ENCODE measurements around the gene MSANTD3. TPM values are rescaled to one million over a fixed set of nuclear protein-coding genes. Genes with fewer than 3 reads are reported as not detected.

Gene MSANTD3
- total and polyA plus RNA-seq, 3 donors from 2014 or later = 11.5 to 24.9 (median 16.9) TPM

DNA sequence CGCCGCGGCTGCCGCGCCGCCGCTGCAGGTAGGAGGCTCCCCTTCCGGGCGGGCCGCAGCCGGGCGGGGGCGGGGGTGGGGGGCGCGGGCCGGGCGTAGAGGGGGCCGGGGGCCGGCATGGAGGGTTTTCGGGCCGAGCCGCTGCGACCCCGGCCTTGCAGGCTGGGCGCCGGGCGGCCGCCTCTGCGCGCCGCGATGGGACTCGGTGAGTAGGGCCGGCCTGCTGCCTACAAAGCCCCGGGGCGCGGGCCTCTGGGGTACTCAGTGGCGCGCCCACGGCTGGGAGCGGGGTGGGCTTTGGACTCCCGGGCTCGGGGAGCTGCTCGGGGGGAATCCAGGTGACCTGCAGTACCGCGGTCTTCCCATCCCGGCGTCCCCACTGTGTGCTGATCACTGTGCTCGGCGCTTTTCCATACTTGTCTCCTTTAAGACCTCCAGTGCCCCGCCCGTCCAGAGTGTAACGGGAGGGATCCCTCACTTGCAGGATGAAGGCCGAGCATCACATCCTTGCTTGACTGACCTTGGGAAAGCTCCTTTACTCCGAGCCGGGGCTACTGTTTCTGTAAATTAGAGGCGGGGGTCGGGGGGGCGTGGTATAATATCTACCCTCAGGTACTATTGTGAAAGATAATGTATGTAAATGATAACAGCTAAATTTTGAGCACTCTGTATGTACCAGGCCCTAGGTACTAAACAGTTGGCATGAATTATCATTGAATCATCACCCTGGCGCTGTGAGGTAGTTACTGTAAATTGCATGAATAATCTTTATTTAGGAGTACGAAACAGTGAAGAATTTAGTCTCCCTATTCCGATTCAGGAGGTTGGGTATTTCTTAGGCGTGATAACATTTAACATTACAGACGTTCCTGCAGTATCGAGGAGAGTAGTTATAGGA, 672 bp downstream of the MSANTD3 start:
- Histone ChIP-seq H3K4me3 (peak overlapping the region; percentile 81 to 84), H3K36me3 (ENCODE audit: low read depth, missing control alignments) (no peaks in the 10 kb centered on the region), H3K9me3 (no peaks in the 10 kb centered on the region), H3K4me1 (peaks cover 6% of the 10 kb centered on the region), H3K27ac (peak overlapping the region; percentile 72 to 90), H3K27me3 (no peaks in the 10 kb centered on the region)
- WGBS, 2 donors = 5 to 13% methylated on average over 12 to 37 of the region's 65 CpGs
- intact Hi-C loops (cut with DNase I; ENCODE audit: low total_unique reads) = no loop called here
- DNase-seq = peak; percentile 70
- no peak for TF ChIP-seq POLR2A (IDR thresholded peaks at IDR 0.05)
- TF ChIP-seq, protein P1, sequence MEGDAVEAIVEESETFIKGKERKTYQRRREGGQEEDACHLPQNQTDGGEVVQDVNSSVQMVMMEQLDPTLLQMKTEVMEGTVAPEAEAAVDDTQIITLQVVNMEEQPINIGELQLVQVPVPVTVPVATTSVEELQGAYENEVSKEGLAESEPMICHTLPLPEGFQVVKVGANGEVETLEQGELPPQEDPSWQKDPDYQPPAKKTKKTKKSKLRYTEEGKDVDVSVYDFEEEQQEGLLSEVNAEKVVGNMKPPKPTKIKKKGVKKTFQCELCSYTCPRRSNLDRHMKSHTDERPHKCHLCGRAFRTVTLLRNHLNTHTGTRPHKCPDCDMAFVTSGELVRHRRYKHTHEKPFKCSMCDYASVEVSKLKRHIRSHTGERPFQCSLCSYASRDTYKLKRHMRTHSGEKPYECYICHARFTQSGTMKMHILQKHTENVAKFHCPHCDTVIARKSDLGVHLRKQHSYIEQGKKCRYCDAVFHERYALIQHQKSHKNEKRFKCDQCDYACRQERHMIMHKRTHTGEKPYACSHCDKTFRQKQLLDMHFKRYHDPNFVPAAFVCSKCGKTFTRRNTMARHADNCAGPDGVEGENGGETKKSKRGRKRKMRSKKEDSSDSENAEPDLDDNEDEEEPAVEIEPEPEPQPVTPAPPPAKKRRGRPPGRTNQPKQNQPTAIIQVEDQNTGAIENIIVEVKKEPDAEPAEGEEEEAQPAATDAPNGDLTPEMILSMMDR (IDR thresholded peaks at IDR 0.05) = no peak

DNA sequence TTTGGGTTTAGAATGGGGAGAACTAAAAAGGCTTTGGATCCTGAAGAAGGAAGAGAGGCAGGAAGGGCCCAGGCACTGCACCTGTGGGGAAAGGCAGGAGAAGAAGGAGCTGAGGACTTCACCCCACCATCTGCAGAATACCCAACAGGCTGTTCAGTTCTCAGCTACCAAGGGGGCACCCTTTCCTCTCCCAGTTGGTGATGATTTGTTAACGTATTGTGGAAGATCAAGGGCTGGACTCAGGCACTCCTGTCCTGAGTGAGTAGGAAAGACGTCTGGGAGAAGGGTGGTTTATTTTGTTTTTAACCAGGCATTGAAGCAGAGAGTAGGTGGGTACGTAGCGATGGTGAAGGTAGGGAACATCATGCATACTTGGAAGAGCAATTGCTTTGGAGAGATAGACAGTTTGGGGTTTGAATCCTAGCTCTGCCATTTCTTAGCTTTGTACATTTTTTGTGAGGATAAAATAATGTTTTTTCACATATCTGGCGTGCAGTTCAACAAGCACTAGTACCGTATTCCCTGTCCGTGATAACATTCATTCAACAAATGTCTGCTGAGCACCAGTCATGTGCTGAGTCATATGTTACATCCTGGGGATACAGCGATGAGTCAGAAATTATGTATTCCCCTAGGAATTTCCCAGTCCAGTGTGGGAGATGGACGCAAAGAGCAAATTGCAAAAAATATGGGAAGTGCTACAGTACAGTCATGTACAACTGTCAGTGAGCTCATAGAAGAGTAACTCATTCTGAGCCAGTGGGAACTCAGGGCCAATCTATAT, 2.1 kb downstream of the MSANTD3 start:
- WGBS, 2 donors = 53 to 62% methylated on average over 9 of the region's 9 CpGs
- no peak overlapping the region for H3K27ac ChIP-seq
- no peaks in the 10 kb centered on the region for H3K36me3 ChIP-seq (ENCODE audit: low read depth, missing control alignments)
- TF ChIP-seq, protein P1 (IDR thresholded peaks at IDR 0.05) = no peak
- no peak for TF ChIP-seq POLR2A (IDR thresholded peaks at IDR 0.05)
- DNase-seq = peak; percentile 27
- peaks cover 6% of the 10 kb centered on the region for H3K4me1 ChIP-seq
- intact Hi-C loops (cut with DNase I; ENCODE audit: low total_unique reads) = no loop called here
- H3K4me3 ChIP-seq = no peak overlapping the region
- H3K27me3 ChIP-seq = no peaks in the 10 kb centered on the region
- no peaks in the 10 kb centered on the region for H3K9me3 ChIP-seq

DNA sequence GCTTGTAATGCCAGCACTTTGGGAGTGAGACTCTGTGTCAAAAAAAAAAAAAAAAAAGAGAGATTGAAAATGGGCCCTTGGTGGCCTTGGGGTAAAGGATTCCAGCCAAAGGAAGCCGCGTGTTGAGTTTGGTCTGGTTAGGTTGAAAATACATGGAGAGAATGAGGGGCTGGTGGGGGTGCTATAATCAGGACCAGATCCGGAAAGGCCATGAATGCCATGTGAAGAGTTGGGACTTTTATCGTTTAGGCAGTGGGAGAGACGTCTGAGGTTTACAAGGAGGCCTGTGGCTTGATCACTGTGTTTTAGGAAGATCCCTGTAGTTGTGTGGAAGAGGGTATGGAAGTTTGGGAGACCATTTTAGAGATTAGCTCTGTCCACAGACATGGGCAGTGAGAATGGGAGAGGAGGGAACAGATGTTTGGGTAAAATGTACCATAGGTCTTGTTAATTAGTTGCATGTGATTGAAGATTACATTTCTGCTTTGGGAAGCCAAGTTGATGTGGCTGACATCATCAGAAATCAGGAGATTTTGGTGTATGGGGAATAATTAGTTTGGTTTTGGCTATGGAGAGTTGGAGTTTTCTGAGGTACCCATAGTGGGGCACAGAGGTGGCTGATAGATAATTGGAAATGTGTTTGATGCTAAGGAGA, 3.5 kb downstream of the MSANTD3 start:
- Histone ChIP-seq H3K9me3 (no peaks in the 10 kb centered on the region), H3K36me3 (ENCODE audit: low read depth, missing control alignments) (no peaks in the 10 kb centered on the region), H3K27ac (no peak overlapping the region), H3K4me1 (peaks cover 6% of the 10 kb centered on the region), H3K27me3 (no peaks in the 10 kb centered on the region), H3K4me3 (no peak overlapping the region)
- WGBS, 2 donors = 90 to 96% methylated on average over 5 of the region's 5 CpGs
- no peak for TF ChIP-seq POLR2A (IDR thresholded peaks at IDR 0.05)
- TF ChIP-seq, protein P1 (IDR thresholded peaks at IDR 0.05) = no peak
- intact Hi-C loops (cut with DNase I; ENCODE audit: low total_unique reads) = no loop called here
- no peak for DNase-seq

GRCh38 chr9:100431886-100432285, 4.9 kb downstream of the MSANTD3 start:
- H3K4me3 ChIP-seq = no peak overlapping the region
- no peaks in the 10 kb centered on the region for H3K27me3 ChIP-seq
- intact Hi-C loops (cut with DNase I; ENCODE audit: low total_unique reads) = no loop called here
- no peak overlapping the region for H3K27ac ChIP-seq
- DNase-seq = no peak
- TF ChIP-seq, protein P1 (IDR thresholded peaks at IDR 0.05) = no peak
- TF ChIP-seq POLR2A (IDR thresholded peaks at IDR 0.05) = no peak
- no peaks in the 10 kb centered on the region for H3K36me3 ChIP-seq (ENCODE audit: low read depth, missing control alignments)
- peaks cover 6% of the 10 kb centered on the region for H3K4me1 ChIP-seq
- H3K9me3 ChIP-seq = no peaks in the 10 kb centered on the region
- WGBS, 2 donors = 91 to 92% methylated on average over 5 of the region's 5 CpGs
